Uterus (tissue), 2 donors: ENCODE measurements around the gene CDK5R2.

ENCODE experiments used
- CTCF ChIP-seq, 4 experiments: fragments of 200-600 bp in 2 of 4; fragments of 450-650 bp in 2 of 4; sonication (generic) in 2 of 4; IDR thresholded peaks; one replicate each; pipeline ENCODE4 v1.5.1; 2016 to 2019; ENCODE audit warnings: antibody characterized with exemption in 4 of 4, mild to moderate bottlenecking in 2 of 4, moderate library complexity in 1 of 4
- POLR2A ChIP-seq, 2 donors: fragments of 450-650 bp; IDR thresholded peaks; one replicate each; pipeline ENCODE4 v1.6.1; 2016; ENCODE audit warnings: antibody characterized with exemption in 2 of 2, mild to moderate bottlenecking in 1 of 2, moderate library complexity in 1 of 2

GRCh38 chr2:218997731-218998130, 38.3 kb downstream of the CDK5R2 start:
- no peak for TF ChIP-seq CTCF (IDR thresholded peaks at IDR 0.05)
- no peak for TF ChIP-seq POLR2A (IDR thresholded peaks at IDR 0.05)
